Neural cell (in vitro differentiated cells): ENCODE data around the gene NET1. TPM values are rescaled to one million over a fixed set of nuclear protein-coding genes. Genes with fewer than 3 reads are reported as not detected.

Source experiments
- H2AFZ ChIP-seq: fragments of 200-600, 300-800 bp; sonication (generic), shearing (Covaris generic); 2 replicates; pipeline ENCODE4 v1.6.0; 2014; ENCODE audit warnings: low read depth, mild to moderate bottlenecking, antibody characterized with exemption, low read length, moderate library complexity
- H3F3A ChIP-seq: fragments of 200-600 bp; shearing (Covaris generic); 2 replicates; pipeline ENCODE4 v1.6.1; 2016; ENCODE audit warnings: mild to moderate bottlenecking, moderate library complexity, mixed read lengths, antibody characterized with exemption, low read length; ENCODE audit not compliant: insufficient read depth, poor library complexity, severe bottlenecking
- H3K27ac ChIP-seq: fragments of 200-600, 300-800 bp; sonication (generic), shearing (Covaris generic); 2 replicates; pipeline ENCODE4 v1.5.1; 2014; ENCODE audit warnings: mild to moderate bottlenecking, low read length, moderate library complexity
- H3K27me3 ChIP-seq: fragments of 300-800, 200-600 bp; sonication (generic), shearing (Covaris generic); 2 replicates; pipeline ENCODE4 v1.6.0; 2014; ENCODE audit warnings: mild to moderate bottlenecking, low read depth, low read length, moderate library complexity; ENCODE audit not compliant: insufficient read depth
- H3K36me3 ChIP-seq: fragments of 300-800, 200-600 bp; sonication (generic), shearing (Covaris generic); 2 replicates; pipeline ENCODE4 v1.5.1; 2014; ENCODE audit warnings: mild to moderate bottlenecking, antibody characterized with exemption, low read length, moderate library complexity; ENCODE audit not compliant: insufficient read depth
- H3K4me2 ChIP-seq: fragments of 300-800, 200-600 bp; sonication (generic), shearing (Covaris generic); 2 replicates; pipeline ENCODE4 v1.6.0; 2014; ENCODE audit warnings: mild to moderate bottlenecking, low read length
- H3K4me3 ChIP-seq: fragments of 300-800, 200-600 bp; sonication (generic), shearing (Covaris generic); 2 replicates; pipeline ENCODE4 v1.5.1; 2014; ENCODE audit warnings: mild to moderate bottlenecking, low read length, moderate library complexity
- H3K79me2 ChIP-seq: fragments of 200-600 bp; shearing (Covaris generic); replicated peaks from 2 replicates; pipeline ENCODE4 v1.6.0; 2014; ENCODE audit warnings: mild to moderate bottlenecking, low read length, moderate library complexity; ENCODE audit not compliant: insufficient read depth
- H3K9ac ChIP-seq: fragments of 300-800, 200-600 bp; sonication (generic), shearing (Covaris generic); 2 replicates; pipeline ENCODE4 v1.6.1; 2016; ENCODE audit warnings: mild to moderate bottlenecking, low read length, mixed read lengths
- H3K9me2 ChIP-seq: fragments of 200-600 bp; shearing (Covaris generic); 2 replicates; pipeline ENCODE4 v1.6.1; 2016; ENCODE audit warnings: mild to moderate bottlenecking, low read length, mixed read lengths; ENCODE audit not compliant: insufficient read depth
- H3K9me3 ChIP-seq: fragments of 200-600, 300-800 bp; sonication (generic), shearing (Covaris generic); 2 replicates; pipeline ENCODE4 v1.6.1; 2016; ENCODE audit warnings: mild to moderate bottlenecking, mixed run types, low read length, moderate library complexity, mixed read lengths
- H4K20me1 ChIP-seq: fragments of 200-600 bp; shearing (Covaris generic); 2 replicates; pipeline ENCODE4 v1.6.1; 2016; ENCODE audit warnings: mild to moderate bottlenecking, mixed run types; ENCODE audit not compliant: insufficient read depth
- EP300 ChIP-seq: fragments of 450-650 bp; conservative IDR thresholded peaks from 2 replicates; pipeline ENCODE4 v1.6.1; 2014; ENCODE audit warnings: antibody characterized with exemption, mild to moderate bottlenecking, moderate library complexity; ENCODE audit not compliant: poor library complexity, severe bottlenecking
- EZH2 ChIP-seq: fragments of 200-600, 300-800 bp; shearing (Covaris generic), sonication (generic); IDR thresholded peaks from 2 replicates; pipeline ENCODE4 v1.6.1; 2014; ENCODE audit warnings: antibody characterized with exemption, low read length, borderline replicate concordance, mild to moderate bottlenecking; ENCODE audit not compliant: insufficient read depth, poor library complexity, severe bottlenecking
- MXI1 ChIP-seq: fragments of 450-650 bp; conservative IDR thresholded peaks from 2 replicates; pipeline ENCODE4 v1.6.1; 2014; ENCODE audit warnings: antibody characterized with exemption, mild to moderate bottlenecking; ENCODE audit not compliant: poor library complexity, severe bottlenecking
- POLR2AphosphoS5 ChIP-seq: IDR thresholded peaks from 2 replicates; pipeline ENCODE4 v1.6.1; 2012
- RAD21 ChIP-seq: fragments of 450-650 bp; conservative IDR thresholded peaks from 2 replicates; pipeline ENCODE4 v1.6.1; 2014; ENCODE audit warnings: antibody characterized with exemption, mild to moderate bottlenecking, moderate library complexity
- SMC3 ChIP-seq: fragments of 450-650 bp; conservative IDR thresholded peaks from 2 replicates; pipeline ENCODE4 v1.6.1; 2014; ENCODE audit warnings: antibody characterized with exemption, mild to moderate bottlenecking, moderate library complexity; ENCODE audit not compliant: poor library complexity
- TAF1 ChIP-seq: IDR thresholded peaks from 2 replicates; pipeline ENCODE4 v1.6.1; 2012; ENCODE audit warnings: low read depth
- polyA plus RNA-seq: library from polyadenylated mRNA; depleted of rRNA; stranded (reverse); fragments of >200 nt; gene quantifications from 2 replicates; pipeline ENCODE4 v1.2.3, GENCODE V29; 2014
- TF ChIP-seq, protein P1 (sequence below): fragments of 450-650 bp; IDR thresholded peaks from 2 replicates; pipeline ENCODE4 v1.5.1; 2014; ENCODE audit warnings: antibody characterized with exemption, mild to moderate bottlenecking, moderate library complexity; ENCODE audit not compliant: poor library complexity, severe bottlenecking
- TF ChIP-seq, protein P2 (sequence below): IDR thresholded peaks from 2 replicates; pipeline ENCODE4 v1.6.1; 2012; ENCODE audit warnings: borderline replicate concordance

Gene NET1
- polyA plus RNA-seq, 1 donor from 2014 or later, result 8.0 TPM

DNA sequence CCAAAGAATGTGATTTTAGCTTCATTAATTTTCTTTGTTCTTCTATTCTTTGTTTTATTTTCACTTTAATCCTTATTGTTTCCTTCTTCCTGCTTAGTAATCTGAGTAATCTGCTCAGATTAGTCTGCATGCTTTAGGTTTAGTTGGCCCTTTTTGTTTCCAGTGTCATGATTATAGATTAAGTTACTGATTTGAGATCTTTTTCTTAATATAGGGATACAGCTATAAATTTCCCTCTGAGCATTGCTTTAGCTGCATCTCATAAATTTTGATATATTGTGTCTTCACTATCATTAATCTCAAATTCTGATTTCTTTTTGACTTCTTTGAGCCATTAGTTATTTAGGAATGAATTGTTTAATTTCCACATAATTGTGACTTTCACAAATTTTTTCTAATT, 6.2 kb downstream of the NET1 start:
- Histone ChIP-seq H3K36me3 (no peaks in the 10 kb centered on the region), H3K9me2 (no peaks in the 10 kb centered on the region), H3K4me3 (no peak overlapping the region), H3K27ac (no peak overlapping the region), H2AFZ (no peak overlapping the region), H3K79me2 (peaks cover 54% of the 10 kb centered on the region), H3F3A (no peaks in the 10 kb centered on the region), H3K9me3 (no peaks in the 10 kb centered on the region), H4K20me1 (no peaks in the 10 kb centered on the region), H3K4me2 (no peak overlapping the region), H3K27me3 (no peaks in the 10 kb centered on the region), H3K9ac (no peak overlapping the region)
- TF ChIP-seq RAD21, result no peak
- no peak for TF ChIP-seq EZH2
- no peak for TF ChIP-seq TAF1
- TF ChIP-seq, protein P1, sequence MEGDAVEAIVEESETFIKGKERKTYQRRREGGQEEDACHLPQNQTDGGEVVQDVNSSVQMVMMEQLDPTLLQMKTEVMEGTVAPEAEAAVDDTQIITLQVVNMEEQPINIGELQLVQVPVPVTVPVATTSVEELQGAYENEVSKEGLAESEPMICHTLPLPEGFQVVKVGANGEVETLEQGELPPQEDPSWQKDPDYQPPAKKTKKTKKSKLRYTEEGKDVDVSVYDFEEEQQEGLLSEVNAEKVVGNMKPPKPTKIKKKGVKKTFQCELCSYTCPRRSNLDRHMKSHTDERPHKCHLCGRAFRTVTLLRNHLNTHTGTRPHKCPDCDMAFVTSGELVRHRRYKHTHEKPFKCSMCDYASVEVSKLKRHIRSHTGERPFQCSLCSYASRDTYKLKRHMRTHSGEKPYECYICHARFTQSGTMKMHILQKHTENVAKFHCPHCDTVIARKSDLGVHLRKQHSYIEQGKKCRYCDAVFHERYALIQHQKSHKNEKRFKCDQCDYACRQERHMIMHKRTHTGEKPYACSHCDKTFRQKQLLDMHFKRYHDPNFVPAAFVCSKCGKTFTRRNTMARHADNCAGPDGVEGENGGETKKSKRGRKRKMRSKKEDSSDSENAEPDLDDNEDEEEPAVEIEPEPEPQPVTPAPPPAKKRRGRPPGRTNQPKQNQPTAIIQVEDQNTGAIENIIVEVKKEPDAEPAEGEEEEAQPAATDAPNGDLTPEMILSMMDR, result no peak
- TF ChIP-seq SMC3, result no peak
- no peak for TF ChIP-seq POLR2AphosphoS5
- no peak for TF ChIP-seq MXI1
- TF ChIP-seq EP300, result no peak
- TF ChIP-seq, protein P2, sequence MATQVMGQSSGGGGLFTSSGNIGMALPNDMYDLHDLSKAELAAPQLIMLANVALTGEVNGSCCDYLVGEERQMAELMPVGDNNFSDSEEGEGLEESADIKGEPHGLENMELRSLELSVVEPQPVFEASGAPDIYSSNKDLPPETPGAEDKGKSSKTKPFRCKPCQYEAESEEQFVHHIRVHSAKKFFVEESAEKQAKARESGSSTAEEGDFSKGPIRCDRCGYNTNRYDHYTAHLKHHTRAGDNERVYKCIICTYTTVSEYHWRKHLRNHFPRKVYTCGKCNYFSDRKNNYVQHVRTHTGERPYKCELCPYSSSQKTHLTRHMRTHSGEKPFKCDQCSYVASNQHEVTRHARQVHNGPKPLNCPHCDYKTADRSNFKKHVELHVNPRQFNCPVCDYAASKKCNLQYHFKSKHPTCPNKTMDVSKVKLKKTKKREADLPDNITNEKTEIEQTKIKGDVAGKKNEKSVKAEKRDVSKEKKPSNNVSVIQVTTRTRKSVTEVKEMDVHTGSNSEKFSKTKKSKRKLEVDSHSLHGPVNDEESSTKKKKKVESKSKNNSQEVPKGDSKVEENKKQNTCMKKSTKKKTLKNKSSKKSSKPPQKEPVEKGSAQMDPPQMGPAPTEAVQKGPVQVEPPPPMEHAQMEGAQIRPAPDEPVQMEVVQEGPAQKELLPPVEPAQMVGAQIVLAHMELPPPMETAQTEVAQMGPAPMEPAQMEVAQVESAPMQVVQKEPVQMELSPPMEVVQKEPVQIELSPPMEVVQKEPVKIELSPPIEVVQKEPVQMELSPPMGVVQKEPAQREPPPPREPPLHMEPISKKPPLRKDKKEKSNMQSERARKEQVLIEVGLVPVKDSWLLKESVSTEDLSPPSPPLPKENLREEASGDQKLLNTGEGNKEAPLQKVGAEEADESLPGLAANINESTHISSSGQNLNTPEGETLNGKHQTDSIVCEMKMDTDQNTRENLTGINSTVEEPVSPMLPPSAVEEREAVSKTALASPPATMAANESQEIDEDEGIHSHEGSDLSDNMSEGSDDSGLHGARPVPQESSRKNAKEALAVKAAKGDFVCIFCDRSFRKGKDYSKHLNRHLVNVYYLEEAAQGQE, result no peak

DNA sequence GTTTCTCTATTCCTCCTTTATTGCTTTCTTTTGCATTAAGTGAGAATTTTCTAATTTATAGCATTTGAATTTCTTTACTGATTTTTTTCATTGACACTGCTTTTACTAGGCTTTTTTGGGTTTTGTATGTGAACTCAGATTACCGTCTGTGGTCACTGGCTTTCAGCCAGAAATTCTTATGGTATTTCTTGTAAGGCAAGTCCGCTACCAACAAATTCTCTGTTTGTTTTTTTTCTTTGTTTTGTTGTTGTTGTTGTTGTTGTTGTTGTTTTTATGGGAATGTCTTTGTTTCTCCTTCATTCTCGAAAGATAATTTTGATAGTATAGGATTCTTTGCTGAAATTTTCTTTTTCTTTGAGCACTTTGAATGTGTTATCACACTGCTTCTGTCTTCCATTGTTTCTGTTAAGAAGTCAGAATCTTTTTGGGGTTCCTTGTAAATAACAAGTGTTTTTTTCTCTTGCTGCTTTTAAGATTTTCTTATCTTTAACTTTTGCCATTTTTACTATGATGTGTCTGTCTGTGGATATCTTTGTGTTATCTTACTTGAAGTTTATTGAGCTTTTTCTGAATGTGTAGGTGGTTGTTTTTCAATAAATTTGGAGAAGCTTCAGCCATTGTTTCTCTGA, 7.2 kb downstream of the NET1 start:
- Histone ChIP-seq H3K27ac (no peak overlapping the region), H3K27me3 (no peaks in the 10 kb centered on the region), H3K9me3 (no peaks in the 10 kb centered on the region), H3K9ac (no peak overlapping the region), H3K79me2 (peaks cover 44% of the 10 kb centered on the region), H2AFZ (no peak overlapping the region), H3K36me3 (no peaks in the 10 kb centered on the region), H3K4me3 (no peak overlapping the region), H4K20me1 (no peaks in the 10 kb centered on the region), H3F3A (no peaks in the 10 kb centered on the region), H3K4me2 (no peak overlapping the region), H3K9me2 (no peaks in the 10 kb centered on the region)
- TF ChIP-seq, protein P1, result no peak
- no peak for TF ChIP-seq RAD21
